ENCODE data around the gene LRRC8D.

LRRC8D gene

GRCh38 chr1:89806616-89807015, 14.2 kb upstream of the LRRC8D start:
- Histone ChIP-seq H3K4me1 (ENCODE audit: control insufficient read depth, insufficient read depth, low read length, poor library complexity, severe bottlenecking) (no peaks in the 10 kb centered on the region), H3K9me3 (ENCODE audit: control insufficient read depth, low read length) (no peaks in the 10 kb centered on the region), H3K36me3 (ENCODE audit: control insufficient read depth, insufficient read depth, low read length) (no peaks in the 10 kb centered on the region), H3K27ac (ENCODE audit: insufficient read depth, low read length, poor library complexity, severe bottlenecking) (no peak overlapping the region), H3K27me3 (replicated peaks; ENCODE audit: control insufficient read depth, insufficient read depth, low read length, poor library complexity, severe bottlenecking) (no peaks in the 10 kb centered on the region), H3K4me3 (ENCODE audit: insufficient read depth, low read depth, low read length, poor library complexity, severe bottlenecking) (no peak overlapping the region)
- DNase-seq, result no peak

- Histone ChIP-seq H3K4me1 (ENCODE audit: control insufficient read depth, insufficient read depth, low read length, poor library complexity, severe bottlenecking) (no peaks in the 10 kb centered on the region), H3K27me3 (replicated peaks; ENCODE audit: control insufficient read depth, insufficient read depth, low read length, poor library complexity, severe bottlenecking) (no peaks in the 10 kb centered on the region), H3K36me3 (ENCODE audit: control insufficient read depth, insufficient read depth, low read length) (no peaks in the 10 kb centered on the region), H3K9me3 (ENCODE audit: control insufficient read depth, low read length) (no peaks in the 10 kb centered on the region), H3K4me3 (ENCODE audit: insufficient read depth, low read depth, low read length, poor library complexity, severe bottlenecking) (no peak overlapping the region), H3K27ac (ENCODE audit: insufficient read depth, low read length, poor library complexity, severe bottlenecking) (no peak overlapping the region)
- no peak for DNase-seq
Measured at GRCh38 chr1:89807503-89807902, 13.3 kb upstream of the LRRC8D start.

DNA sequence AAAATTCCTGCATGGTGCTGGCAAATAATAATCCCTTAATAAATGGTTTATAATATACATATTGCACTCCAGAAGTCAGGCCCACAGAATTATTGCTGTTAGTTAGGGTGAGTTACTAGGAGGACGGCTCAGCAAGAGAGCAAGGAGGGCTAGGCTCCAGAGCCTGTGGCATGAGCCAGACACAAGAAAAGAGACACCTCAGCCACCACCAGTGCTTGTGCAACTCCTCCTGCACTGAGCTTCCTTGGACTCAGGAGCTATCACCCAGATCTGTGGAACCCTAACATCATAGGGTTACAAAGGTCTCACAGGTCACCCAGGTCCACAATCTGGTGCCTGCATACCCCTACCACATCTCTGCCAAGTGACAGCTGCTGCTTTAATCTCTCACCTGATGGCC, 12.8 kb upstream of the LRRC8D start:
- Histone ChIP-seq H3K9me3 (ENCODE audit: control insufficient read depth, low read length) (no peaks in the 10 kb centered on the region), H3K27me3 (replicated peaks; ENCODE audit: control insufficient read depth, insufficient read depth, low read length, poor library complexity, severe bottlenecking) (no peaks in the 10 kb centered on the region), H3K4me1 (ENCODE audit: control insufficient read depth, insufficient read depth, low read length, poor library complexity, severe bottlenecking) (no peaks in the 10 kb centered on the region), H3K36me3 (ENCODE audit: control insufficient read depth, insufficient read depth, low read length) (no peaks in the 10 kb centered on the region), H3K4me3 (ENCODE audit: insufficient read depth, low read depth, low read length, poor library complexity, severe bottlenecking) (no peak overlapping the region), H3K27ac (ENCODE audit: insufficient read depth, low read length, poor library complexity, severe bottlenecking) (no peak overlapping the region)
- DNase-seq, result no peak

DNA sequence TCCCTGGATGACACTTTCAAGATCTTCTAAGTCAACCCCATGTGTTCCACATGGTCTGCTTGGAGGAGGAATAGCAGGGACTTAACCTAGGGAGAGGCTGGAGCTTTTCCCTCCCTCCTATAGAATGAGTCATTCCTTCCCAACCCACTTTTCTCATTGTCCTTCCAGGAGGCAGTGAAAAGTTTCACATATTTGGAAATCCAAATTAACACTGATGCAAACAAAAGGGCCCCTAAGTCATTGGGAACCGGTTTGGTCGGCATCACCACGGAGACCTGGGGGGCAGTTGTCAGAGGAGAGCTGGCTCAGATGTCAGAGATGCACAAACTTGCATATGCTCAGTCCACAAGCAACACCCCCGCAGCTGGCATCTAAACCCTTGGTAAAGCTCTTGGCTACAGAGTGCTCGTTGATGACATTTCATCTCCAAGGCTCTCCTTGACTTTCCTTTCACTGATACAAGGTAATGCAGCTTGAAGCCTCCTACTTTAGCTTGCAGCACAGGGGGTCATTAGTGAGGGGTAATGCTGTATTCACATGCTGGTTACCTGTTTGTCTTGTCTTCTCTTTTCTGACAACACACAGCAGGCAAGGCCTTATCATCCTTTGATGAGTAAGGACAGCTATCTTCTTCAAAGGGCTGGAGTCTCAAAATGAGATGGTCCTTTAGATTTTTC, 12.3 kb upstream of the LRRC8D start:
- Histone ChIP-seq H3K4me3 (ENCODE audit: insufficient read depth, low read depth, low read length, poor library complexity, severe bottlenecking) (no peak overlapping the region), H3K4me1 (ENCODE audit: control insufficient read depth, insufficient read depth, low read length, poor library complexity, severe bottlenecking) (no peaks in the 10 kb centered on the region), H3K27ac (ENCODE audit: insufficient read depth, low read length, poor library complexity, severe bottlenecking) (no peak overlapping the region), H3K36me3 (ENCODE audit: control insufficient read depth, insufficient read depth, low read length) (no peaks in the 10 kb centered on the region), H3K9me3 (ENCODE audit: control insufficient read depth, low read length) (no peaks in the 10 kb centered on the region), H3K27me3 (replicated peaks; ENCODE audit: control insufficient read depth, insufficient read depth, low read length, poor library complexity, severe bottlenecking) (no peaks in the 10 kb centered on the region)
- no peak for DNase-seq

DNA sequence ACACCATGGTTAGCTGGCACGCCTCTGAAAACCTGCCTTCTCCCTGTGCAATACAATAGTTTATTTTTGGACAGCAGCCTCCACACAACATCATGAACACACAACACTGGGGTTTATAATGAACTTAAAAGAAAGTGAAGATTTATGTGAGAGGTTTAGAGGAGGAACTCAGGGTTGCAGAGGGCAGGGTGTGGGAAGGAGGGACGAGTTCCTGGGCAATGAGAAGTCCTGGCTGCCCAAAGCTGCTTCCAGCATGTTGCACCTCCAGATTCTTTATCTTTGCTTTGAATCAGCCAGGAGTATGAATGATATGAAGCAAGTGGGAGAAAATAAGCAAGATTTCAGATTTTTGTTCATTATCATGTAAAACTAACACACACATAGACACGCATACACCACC, 11.3 kb upstream of the LRRC8D start:
- no peaks in the 10 kb centered on the region for H3K36me3 ChIP-seq (ENCODE audit: control insufficient read depth, insufficient read depth, low read length)
- no peak for DNase-seq
- no peak overlapping the region for H3K27ac ChIP-seq (ENCODE audit: insufficient read depth, low read length, poor library complexity, severe bottlenecking)
- no peaks in the 10 kb centered on the region for H3K9me3 ChIP-seq (ENCODE audit: control insufficient read depth, low read length)
- no peak overlapping the region for H3K4me3 ChIP-seq (ENCODE audit: insufficient read depth, low read depth, low read length, poor library complexity, severe bottlenecking)
- H3K27me3 ChIP-seq (replicated peaks; ENCODE audit: control insufficient read depth, insufficient read depth, low read length, poor library complexity, severe bottlenecking), result no peaks in the 10 kb centered on the region
- H3K4me1 ChIP-seq (ENCODE audit: control insufficient read depth, insufficient read depth, low read length, poor library complexity, severe bottlenecking), result no peaks in the 10 kb centered on the region

- Histone ChIP-seq H3K4me3 (ENCODE audit: insufficient read depth, low read depth, low read length, poor library complexity, severe bottlenecking) (no peak overlapping the region), H3K36me3 (ENCODE audit: control insufficient read depth, insufficient read depth, low read length) (no peaks in the 10 kb centered on the region), H3K9me3 (ENCODE audit: control insufficient read depth, low read length) (no peaks in the 10 kb centered on the region), H3K27me3 (replicated peaks; ENCODE audit: control insufficient read depth, insufficient read depth, low read length, poor library complexity, severe bottlenecking) (no peaks in the 10 kb centered on the region), H3K27ac (ENCODE audit: insufficient read depth, low read length, poor library complexity, severe bottlenecking) (no peak overlapping the region), H3K4me1 (ENCODE audit: control insufficient read depth, insufficient read depth, low read length, poor library complexity, severe bottlenecking) (no peaks in the 10 kb centered on the region)
- no peak for DNase-seq
Measured at GRCh38 chr1:89810302-89810701, 10.5 kb upstream of the LRRC8D start.

DNA sequence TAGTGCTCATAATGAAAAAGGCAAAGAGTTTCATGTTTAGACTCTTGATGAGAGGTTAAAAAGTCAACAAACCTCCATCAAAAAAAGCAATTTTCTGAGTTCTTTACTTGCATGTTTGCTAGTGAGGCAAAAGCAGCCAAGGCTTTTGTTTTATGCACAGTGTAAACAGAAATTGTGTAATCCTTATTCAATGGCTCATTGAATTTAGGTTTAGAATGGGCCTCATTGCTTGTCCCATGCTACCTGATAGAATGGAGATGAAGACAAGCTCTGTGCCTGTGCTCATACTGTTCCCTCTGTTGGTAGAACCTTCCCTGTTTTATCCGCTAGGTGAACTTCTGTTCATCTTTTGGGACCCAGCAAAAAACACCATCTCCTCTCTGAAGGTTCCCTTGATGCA, 10.0 kb upstream of the LRRC8D start:
- no peak overlapping the region for H3K27ac ChIP-seq (ENCODE audit: insufficient read depth, low read length, poor library complexity, severe bottlenecking)
- H3K9me3 ChIP-seq (ENCODE audit: control insufficient read depth, low read length), result no peaks in the 10 kb centered on the region
- H3K27me3 ChIP-seq (replicated peaks; ENCODE audit: control insufficient read depth, insufficient read depth, low read length, poor library complexity, severe bottlenecking), result no peaks in the 10 kb centered on the region
- H3K36me3 ChIP-seq (ENCODE audit: control insufficient read depth, insufficient read depth, low read length), result no peaks in the 10 kb centered on the region
- DNase-seq, result no peak
- H3K4me1 ChIP-seq (ENCODE audit: control insufficient read depth, insufficient read depth, low read length, poor library complexity, severe bottlenecking), result no peaks in the 10 kb centered on the region
- no peak overlapping the region for H3K4me3 ChIP-seq (ENCODE audit: insufficient read depth, low read depth, low read length, poor library complexity, severe bottlenecking)

DNA sequence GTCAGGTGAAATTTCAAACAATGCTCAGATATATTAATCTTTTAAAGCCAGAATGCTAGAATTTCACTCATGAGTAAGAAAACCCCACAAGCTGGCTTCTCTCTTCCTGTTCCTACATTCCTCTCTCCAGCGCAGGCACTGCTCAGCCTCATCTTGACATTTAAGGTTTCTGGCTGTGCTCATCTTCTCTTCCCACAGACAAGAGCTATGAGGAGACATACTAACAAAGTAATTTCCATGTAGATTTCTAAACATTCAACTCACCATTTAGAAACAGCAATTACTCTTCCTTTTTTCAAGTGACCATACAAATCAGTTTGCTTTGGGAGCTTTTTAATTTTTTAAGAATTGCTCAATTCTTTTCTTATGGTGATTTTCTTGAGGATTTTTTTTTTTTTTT, 7.8 kb upstream of the LRRC8D start:
- Histone ChIP-seq H3K36me3 (ENCODE audit: control insufficient read depth, insufficient read depth, low read length) (no peaks in the 10 kb centered on the region), H3K27ac (ENCODE audit: insufficient read depth, low read length, poor library complexity, severe bottlenecking) (no peak overlapping the region), H3K4me3 (ENCODE audit: insufficient read depth, low read depth, low read length, poor library complexity, severe bottlenecking) (no peak overlapping the region), H3K9me3 (ENCODE audit: control insufficient read depth, low read length) (no peaks in the 10 kb centered on the region), H3K4me1 (ENCODE audit: control insufficient read depth, insufficient read depth, low read length, poor library complexity, severe bottlenecking) (no peaks in the 10 kb centered on the region), H3K27me3 (replicated peaks; ENCODE audit: control insufficient read depth, insufficient read depth, low read length, poor library complexity, severe bottlenecking) (no peaks in the 10 kb centered on the region)
- no peak for DNase-seq

DNA sequence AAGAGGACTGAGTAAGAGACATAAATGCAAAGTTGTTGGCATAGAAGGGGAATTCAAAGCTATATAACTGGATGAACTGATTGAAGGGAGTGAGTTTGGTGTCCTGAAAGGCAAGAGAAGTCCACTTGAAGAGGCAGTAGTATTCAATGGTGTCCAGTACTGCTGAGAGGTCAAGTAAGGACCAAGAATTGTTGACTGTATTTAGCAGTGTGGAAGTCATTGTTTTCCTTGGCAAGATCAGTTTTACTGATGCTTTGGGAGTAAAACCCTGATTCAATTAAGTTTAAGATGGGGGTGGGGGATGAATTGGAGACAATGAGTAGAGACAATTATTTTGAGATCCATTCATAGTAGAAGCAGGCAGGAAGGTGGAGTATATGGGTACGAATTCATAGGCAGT, 5.8 kb upstream of the LRRC8D start:
- Histone ChIP-seq H3K27ac (ENCODE audit: insufficient read depth, low read length, poor library complexity, severe bottlenecking) (no peak overlapping the region), H3K4me1 (ENCODE audit: control insufficient read depth, insufficient read depth, low read length, poor library complexity, severe bottlenecking) (peaks cover under 1% of the 10 kb centered on the region), H3K9me3 (ENCODE audit: control insufficient read depth, low read length) (no peaks in the 10 kb centered on the region), H3K27me3 (replicated peaks; ENCODE audit: control insufficient read depth, insufficient read depth, low read length, poor library complexity, severe bottlenecking) (no peaks in the 10 kb centered on the region), H3K36me3 (ENCODE audit: control insufficient read depth, insufficient read depth, low read length) (no peaks in the 10 kb centered on the region), H3K4me3 (ENCODE audit: insufficient read depth, low read depth, low read length, poor library complexity, severe bottlenecking) (no peak overlapping the region)
- DNase-seq, result no peak

DNA sequence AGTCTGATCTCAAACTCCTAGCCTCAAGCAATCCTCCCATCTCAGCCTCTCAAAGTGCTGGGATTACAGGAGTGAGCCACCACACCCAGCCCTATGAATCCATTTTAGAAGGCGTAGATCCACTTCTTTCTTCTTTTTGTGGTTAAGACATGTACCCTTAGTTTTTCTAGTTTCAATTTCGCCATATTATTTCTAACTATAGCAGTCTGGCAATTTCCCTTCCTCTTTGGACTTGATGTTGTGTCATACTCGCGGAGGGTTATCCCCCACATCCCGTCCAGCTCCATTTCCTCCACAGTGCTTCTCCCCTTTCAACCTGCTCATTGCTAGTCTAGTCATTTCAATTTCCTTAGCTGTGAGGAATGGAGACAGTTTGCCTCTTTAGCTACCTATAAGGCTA, 5.2 kb upstream of the LRRC8D start:
- peaks cover 6% of the 10 kb centered on the region for H3K4me1 ChIP-seq (ENCODE audit: control insufficient read depth, insufficient read depth, low read length, poor library complexity, severe bottlenecking)
- no peak for DNase-seq
- no peak overlapping the region for H3K4me3 ChIP-seq (ENCODE audit: insufficient read depth, low read depth, low read length, poor library complexity, severe bottlenecking)
- no peaks in the 10 kb centered on the region for H3K9me3 ChIP-seq (ENCODE audit: control insufficient read depth, low read length)
- H3K27me3 ChIP-seq (replicated peaks; ENCODE audit: control insufficient read depth, insufficient read depth, low read length, poor library complexity, severe bottlenecking), result no peaks in the 10 kb centered on the region
- no peak overlapping the region for H3K27ac ChIP-seq (ENCODE audit: insufficient read depth, low read length, poor library complexity, severe bottlenecking)
- H3K36me3 ChIP-seq (ENCODE audit: control insufficient read depth, insufficient read depth, low read length), result no peaks in the 10 kb centered on the region

All from effector memory CD4-positive, alpha-beta T cell (primary cell).